Vagina (tissue), 2 donors: ENCODE data around the gene GNE.

Experiments used
- POLR2A ChIP-seq, 2 donors: fragments of 450-650 bp; IDR thresholded peaks; one replicate each; pipeline ENCODE4 v1.6.1; 2017; ENCODE audit warnings: antibody characterized with exemption in 2 of 2, mild to moderate bottlenecking in 2 of 2, moderate library complexity in 2 of 2
- POLR2AphosphoS5 ChIP-seq, 2 donors: sonication (generic); formaldehyde crosslinking; IDR thresholded peaks; one replicate each; pipeline ENCODE4 v1.9.0; 2017; ENCODE audit warnings: antibody characterized with exemption in 2 of 2, mild to moderate bottlenecking in 2 of 2, low read depth in 1 of 2; ENCODE audit not compliant: insufficient read depth in 1 of 2
- TF ChIP-seq, protein P1 (sequence below), 3 experiments: fragments of 450-650 bp in 2 of 3; fragments of 200-600 bp in 1 of 3; sonication (generic) in 1 of 3; IDR thresholded peaks; one replicate each; pipeline ENCODE4 v1.5.1; 2017 to 2019; ENCODE audit warnings: antibody characterized with exemption in 3 of 3, mild to moderate bottlenecking in 2 of 3, moderate library complexity in 2 of 3

DNA sequence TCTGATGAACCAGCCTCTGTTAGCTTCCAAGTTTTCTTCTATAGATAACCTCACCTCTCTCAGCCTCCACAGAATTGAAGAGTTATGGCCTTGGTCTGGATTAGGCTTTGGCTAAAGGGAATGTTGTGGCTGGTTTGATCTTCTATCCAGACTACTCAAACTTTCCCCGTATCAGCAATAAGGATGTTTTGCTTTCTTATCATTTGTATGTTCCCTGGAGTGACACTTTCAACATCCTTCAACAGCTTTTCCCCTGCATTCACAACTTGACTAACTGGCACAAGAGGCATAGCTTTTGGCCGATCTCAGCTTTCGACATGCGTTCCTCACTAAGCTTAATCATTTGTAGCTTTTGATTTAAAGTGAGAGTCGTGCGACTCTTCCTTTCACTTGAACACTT is 28.1 kb upstream of the GNE start:
- TF ChIP-seq, protein P1, sequence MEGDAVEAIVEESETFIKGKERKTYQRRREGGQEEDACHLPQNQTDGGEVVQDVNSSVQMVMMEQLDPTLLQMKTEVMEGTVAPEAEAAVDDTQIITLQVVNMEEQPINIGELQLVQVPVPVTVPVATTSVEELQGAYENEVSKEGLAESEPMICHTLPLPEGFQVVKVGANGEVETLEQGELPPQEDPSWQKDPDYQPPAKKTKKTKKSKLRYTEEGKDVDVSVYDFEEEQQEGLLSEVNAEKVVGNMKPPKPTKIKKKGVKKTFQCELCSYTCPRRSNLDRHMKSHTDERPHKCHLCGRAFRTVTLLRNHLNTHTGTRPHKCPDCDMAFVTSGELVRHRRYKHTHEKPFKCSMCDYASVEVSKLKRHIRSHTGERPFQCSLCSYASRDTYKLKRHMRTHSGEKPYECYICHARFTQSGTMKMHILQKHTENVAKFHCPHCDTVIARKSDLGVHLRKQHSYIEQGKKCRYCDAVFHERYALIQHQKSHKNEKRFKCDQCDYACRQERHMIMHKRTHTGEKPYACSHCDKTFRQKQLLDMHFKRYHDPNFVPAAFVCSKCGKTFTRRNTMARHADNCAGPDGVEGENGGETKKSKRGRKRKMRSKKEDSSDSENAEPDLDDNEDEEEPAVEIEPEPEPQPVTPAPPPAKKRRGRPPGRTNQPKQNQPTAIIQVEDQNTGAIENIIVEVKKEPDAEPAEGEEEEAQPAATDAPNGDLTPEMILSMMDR (IDR thresholded peaks at IDR 0.05), result no peak
- TF ChIP-seq POLR2AphosphoS5 (IDR thresholded peaks at IDR 0.05; ENCODE audit: insufficient read depth in 1 of 2, low read depth in 1 of 2) (no peak), POLR2A (IDR thresholded peaks at IDR 0.05) (no peak)
